ENCODE data around the gene CDK9. TPM values are rescaled to one million over a fixed set of nuclear protein-coding genes. Genes with fewer than 3 reads are reported as not detected.

Gene CDK9
- 10 to 100 TPM; 34.0 to 47.2 (median 34.6) TPM for polyA plus RNA-seq
- long read RNA-seq, donor 1, transcript CDK9-201 (7 exons, 2,463 nt) = major isoform, 20 of 26 reads
- long read RNA-seq, donor 1, transcript CDK9-205 (2 exons, 458 nt) = minor isoform, 6 of 26 reads
- long read RNA-seq, donor 1, partial matches to known transcripts = 0 of 26 reads
- long read RNA-seq, donor 1, other reads (novel, unspliced or antisense) = 0 of 26 reads
- long read RNA-seq, donor 2, partial matches to known transcripts = 0 of 6 reads
- long read RNA-seq, donor 2, other reads (novel, unspliced or antisense) = 0 of 6 reads
- long read RNA-seq, donor 3, transcript CDK9-201 (7 exons, 2,463 nt) = major isoform, 8 of 21 reads
- long read RNA-seq, donor 3, partial matches to known transcripts = 8 of 21 reads
- long read RNA-seq, donor 3, other reads (novel, unspliced or antisense) = 0 of 21 reads
- long read RNA-seq, donor 4, partial matches to known transcripts = 0 of 1 reads
- long read RNA-seq, donor 4, other reads (novel, unspliced or antisense) = 0 of 1 reads
- long read RNA-seq, donor 5, partial matches to known transcripts = 7 of 10 reads
- long read RNA-seq, donor 5, other reads (novel, unspliced or antisense) = 0 of 10 reads
- long read RNA-seq, donor 6, transcript CDK9-201 (7 exons, 2,463 nt) = major isoform, 8 of 12 reads
- long read RNA-seq, donor 6, partial matches to known transcripts = 0 of 12 reads
- long read RNA-seq, donor 6, other reads (novel, unspliced or antisense) = 0 of 12 reads
- long read RNA-seq, donor 7 = 0 reads
- long read RNA-seq, donor 8, partial matches to known transcripts = 0 of 2 reads
- long read RNA-seq, donor 8, other reads (novel, unspliced or antisense) = 0 of 2 reads
- long read RNA-seq, donor 9, partial matches to known transcripts = 0 of 1 reads
- long read RNA-seq, donor 9, other reads (novel, unspliced or antisense) = 0 of 1 reads
- long read RNA-seq, donor 10, transcript CDK9-201 (7 exons, 2,463 nt) = major isoform, 21 of 38 reads
- long read RNA-seq, donor 10, partial matches to known transcripts = 7 of 38 reads
- long read RNA-seq, donor 10, other reads (novel, unspliced or antisense) = 7 of 38 reads

- H3K9me3 ChIP-seq (ENCODE audit: control insufficient read depth in 2 of 2, insufficient read depth in 1 of 2, low read depth in 1 of 2, low read length in 1 of 2) = no peaks in the 10 kb centered on the region
- H3K4me1 ChIP-seq (ENCODE audit: control insufficient read depth in 3 of 3, insufficient read depth in 2 of 3, low read depth in 1 of 3, low read length in 2 of 3) = peaks cover 0 to 15% (median 0%) of the 10 kb centered on the region in 3 donors
- peak within 1 kb of the TSS; percentile 89 to 99 (median 91) for H3K27ac ChIP-seq (ENCODE audit: low read depth in 1 of 3, low read length in 2 of 3)
- DNase-seq = peak; percentile 87 to 96
- no peak for FAIRE-seq
- H3K4me3 ChIP-seq (ENCODE audit: low read depth in 1 of 3, low read length in 3 of 3) = peak within 1 kb of the TSS; percentile 88 to 99 (median 96)
- 0 to 1% (median 0%) methylated on average over 40 to 75 of the region's 75 CpGs for WGBS, 3 donors
- peaks cover 24 to 40% (median 26%) of the 10 kb centered on the region in 3 donors for H3K36me3 ChIP-seq (ENCODE audit: control insufficient read depth in 3 of 3, insufficient read depth in 2 of 3, low read depth in 1 of 3, low read length in 3 of 3)
- H3K27me3 ChIP-seq (ENCODE audit: control insufficient read depth in 3 of 3, insufficient read depth in 3 of 3, low read length in 3 of 3) = no peaks in the 10 kb centered on the region
These were observed at the start of gene CDK9 for GRCh38 chr9:127785933-127786772. CDK9 (plus strand) TSS chr9:127786034; CDS start chr9:127786149, 115 bp downstream.

GRCh38 chr9:127738666-127739065 is 47.2 kb upstream of the CDK9 start:
- Histone ChIP-seq H3K27me3 (ENCODE audit: control insufficient read depth in 3 of 3, insufficient read depth in 3 of 3, low read length in 3 of 3) (peaks cover 0 to 34% (median 0%) of the 10 kb centered on the region in 3 donors), H3K36me3 (ENCODE audit: control insufficient read depth in 3 of 3, insufficient read depth in 2 of 3, low read depth in 1 of 3, low read length in 3 of 3) (peaks cover 0 to 16% (median 0%) of the 10 kb centered on the region in 3 donors), H3K27ac (ENCODE audit: low read depth in 1 of 3, low read length in 2 of 3) (no peak overlapping the region), H3K9me3 (ENCODE audit: control insufficient read depth in 2 of 2, insufficient read depth in 1 of 2, low read depth in 1 of 2, low read length in 1 of 2) (no peaks in the 10 kb centered on the region), H3K4me1 (ENCODE audit: control insufficient read depth in 3 of 3, insufficient read depth in 2 of 3, low read depth in 1 of 3, low read length in 2 of 3) (peaks cover 0 to 15% (median 0%) of the 10 kb centered on the region in 3 donors), H3K4me3 (ENCODE audit: low read depth in 1 of 3, low read length in 3 of 3) (no peak overlapping the region)
- WGBS, 3 donors = 83 to 91% (median 88%) methylated on average over 13 of the region's 13 CpGs
- FAIRE-seq = no peak
- DNase-seq = no peak

GRCh38 chr9:127739614-127740330 is 46.1 kb upstream of the CDK9 start:
- no peak for FAIRE-seq
- Histone ChIP-seq H3K4me1 (ENCODE audit: control insufficient read depth in 3 of 3, insufficient read depth in 2 of 3, low read depth in 1 of 3, low read length in 2 of 3) (peaks cover 0 to 7% (median 0%) of the 10 kb centered on the region in 3 donors), H3K36me3 (ENCODE audit: control insufficient read depth in 3 of 3, insufficient read depth in 2 of 3, low read depth in 1 of 3, low read length in 3 of 3) (peaks cover 0 to 20% (median 0%) of the 10 kb centered on the region in 3 donors), H3K27ac (ENCODE audit: low read depth in 1 of 3, low read length in 2 of 3) (peak overlapping the region in 1 of 3 donors; percentile 48), H3K27me3 (ENCODE audit: control insufficient read depth in 3 of 3, insufficient read depth in 3 of 3, low read length in 3 of 3) (peaks cover 0 to 41% (median 0%) of the 10 kb centered on the region in 3 donors), H3K4me3 (ENCODE audit: low read depth in 1 of 3, low read length in 3 of 3) (no peak overlapping the region), H3K9me3 (ENCODE audit: control insufficient read depth in 2 of 2, insufficient read depth in 1 of 2, low read depth in 1 of 2, low read length in 1 of 2) (no peaks in the 10 kb centered on the region)
- 76 to 84% (median 82%) methylated on average over 19 of the region's 19 CpGs for WGBS, 3 donors
- no peak for DNase-seq

GRCh38 chr9:127741831-127742434 is 43.9 kb upstream of the CDK9 start:
- Histone ChIP-seq H3K9me3 (ENCODE audit: control insufficient read depth in 2 of 2, insufficient read depth in 1 of 2, low read depth in 1 of 2, low read length in 1 of 2) (no peaks in the 10 kb centered on the region), H3K4me1 (ENCODE audit: control insufficient read depth in 3 of 3, insufficient read depth in 2 of 3, low read depth in 1 of 3, low read length in 2 of 3) (peaks cover 0 to 4% (median 0%) of the 10 kb centered on the region in 3 donors), H3K4me3 (ENCODE audit: low read depth in 1 of 3, low read length in 3 of 3) (no peak overlapping the region), H3K27ac (ENCODE audit: low read depth in 1 of 3, low read length in 2 of 3) (peak overlapping the region in 1 of 3 donors; percentile 11), H3K27me3 (ENCODE audit: control insufficient read depth in 3 of 3, insufficient read depth in 3 of 3, low read length in 3 of 3) (peaks cover 0 to 47% (median 0%) of the 10 kb centered on the region in 3 donors), H3K36me3 (ENCODE audit: control insufficient read depth in 3 of 3, insufficient read depth in 2 of 3, low read depth in 1 of 3, low read length in 3 of 3) (peaks cover 0 to 20% (median 0%) of the 10 kb centered on the region in 3 donors)
- 24 to 62% (median 46%) methylated on average over 37 to 38 of the region's 38 CpGs for WGBS, 3 donors
- FAIRE-seq = no peak
- peak; percentile 53 to 65 for DNase-seq

- DNase-seq (peak; percentile 22 to 48), FAIRE-seq (no peak)
- no peaks in the 10 kb centered on the region for H3K9me3 ChIP-seq (ENCODE audit: control insufficient read depth in 2 of 2, insufficient read depth in 1 of 2, low read depth in 1 of 2, low read length in 1 of 2)
- 22 to 55% (median 36%) methylated on average over 28 to 33 of the region's 33 CpGs for WGBS, 3 donors
- peak overlapping the region in 1 of 3 donors; percentile 11 for H3K27ac ChIP-seq (ENCODE audit: low read depth in 1 of 3, low read length in 2 of 3)
- H3K36me3 ChIP-seq (ENCODE audit: control insufficient read depth in 3 of 3, insufficient read depth in 2 of 3, low read depth in 1 of 3, low read length in 3 of 3) = peaks cover 0 to 20% (median 0%) of the 10 kb centered on the region in 3 donors
- peaks cover 0 to 4% (median 0%) of the 10 kb centered on the region in 3 donors for H3K4me1 ChIP-seq (ENCODE audit: control insufficient read depth in 3 of 3, insufficient read depth in 2 of 3, low read depth in 1 of 3, low read length in 2 of 3)
- H3K4me3 ChIP-seq (ENCODE audit: low read depth in 1 of 3, low read length in 3 of 3) = no peak overlapping the region
- H3K27me3 ChIP-seq (ENCODE audit: control insufficient read depth in 3 of 3, insufficient read depth in 3 of 3, low read length in 3 of 3) = peaks cover 0 to 47% (median 0%) of the 10 kb centered on the region in 3 donors
These were observed 43.3 kb upstream of the CDK9 start for GRCh38 chr9:127742435-127743088.

- FAIRE-seq = no peak
- 87 to 92% (median 88%) methylated on average over 19 of the region's 19 CpGs for WGBS, 3 donors
- Histone ChIP-seq H3K27ac (ENCODE audit: low read depth in 1 of 3, low read length in 2 of 3) (no peak overlapping the region), H3K4me3 (ENCODE audit: low read depth in 1 of 3, low read length in 3 of 3) (no peak overlapping the region), H3K9me3 (ENCODE audit: control insufficient read depth in 2 of 2, insufficient read depth in 1 of 2, low read depth in 1 of 2, low read length in 1 of 2) (no peaks in the 10 kb centered on the region), H3K27me3 (ENCODE audit: control insufficient read depth in 3 of 3, insufficient read depth in 3 of 3, low read length in 3 of 3) (peaks cover 0 to 49% (median 0%) of the 10 kb centered on the region in 3 donors), H3K36me3 (ENCODE audit: control insufficient read depth in 3 of 3, insufficient read depth in 2 of 3, low read depth in 1 of 3, low read length in 3 of 3) (peaks cover 0 to 18% (median 0%) of the 10 kb centered on the region in 3 donors), H3K4me1 (ENCODE audit: control insufficient read depth in 3 of 3, insufficient read depth in 2 of 3, low read depth in 1 of 3, low read length in 2 of 3) (peaks cover 0 to 4% (median 0%) of the 10 kb centered on the region in 3 donors)
- DNase-seq = no peak
These were observed 41.3 kb upstream of the CDK9 start for GRCh38 chr9:127744398-127745110.

Data from small intestine (tissue), 16 donors.